ENCODE measurements around the gene PLCD1. TPM values are rescaled to one million over a fixed set of nuclear protein-coding genes. Genes with fewer than 3 reads are reported as not detected.

Gene PLCD1
- total and polyA plus RNA-seq, 2 experiments from 2014 or later: 16.0 to 24.4 TPM

- H3K4me2 ChIP-seq: no peak overlapping the region
- Mint-ChIP-seq H3K27ac (no peak overlapping the region), H3K36me3 (ENCODE audit: low read depth) (peaks cover 8% of the 10 kb centered on the region), H3K9me3 (no peaks in the 10 kb centered on the region), H3K4me3 (no peak overlapping the region), H3K27me3 (ENCODE audit: insufficient read depth, low read depth, poor library complexity) (peaks cover 19% of the 10 kb centered on the region), H3K4me1 (peaks cover 7% of the 10 kb centered on the region)
- peaks cover 9% of the 10 kb centered on the region; the same call in 1 of the 2 replicates for H3K27me3 ChIP-seq (ENCODE audit: insufficient read depth)
- H2AFZ ChIP-seq: no peak overlapping the region
- no peaks in the 10 kb centered on the region for H3F3A ChIP-seq (replicated peaks; ENCODE audit: low read depth)
- H3K9me2 ChIP-seq (ENCODE audit: insufficient read depth): no peaks in the 10 kb centered on the region
- H3K27ac ChIP-seq (ENCODE audit: low read depth): no peak overlapping the region
- H3K79me2 ChIP-seq (replicated peaks; ENCODE audit: insufficient read depth): no peaks in the 10 kb centered on the region; the same call in 1 of the 2 replicates
- ATAC-seq (no peak), DNase-seq (ENCODE audit: low spot score) (no peak)
- peaks cover 3% of the 10 kb centered on the region; the same call in 1 of the 2 replicates for H4K20me1 ChIP-seq (replicated peaks; ENCODE audit: insufficient read depth)
- no peaks in the 10 kb centered on the region for H3K4me1 ChIP-seq (ENCODE audit: insufficient read depth)
- no peaks in the 10 kb centered on the region for H3K36me3 ChIP-seq (ENCODE audit: insufficient read depth)
- H3K4me3 ChIP-seq: no peak overlapping the region
- TF ChIP-seq JUNB (IDR thresholded peaks at IDR 0.05; ENCODE audit: unreplicated experiment) (no peak), CREB1 (CRISPR knock-in tag; IDR thresholded peaks at IDR 0.05; ENCODE audit: low read depth) (no peak), ZNF114 (CRISPR knock-in tag; IDR thresholded peaks at IDR 0.05) (no peak), EZH2phosphoT487 (IDR thresholded peaks at IDR 0.05; ENCODE audit: unreplicated experiment) (no peak), STAT1 (IDR thresholded peaks at IDR 0.05; ENCODE audit: unreplicated experiment) (no peak), POLR2AphosphoS5 (IDR thresholded peaks at IDR 0.05; ENCODE audit: low read depth) (no peak), CTCF (conservative IDR thresholded peaks at IDR 0.05; ENCODE audit: low read depth in 2 of 2) (no peak), ZNF331 (CRISPR knock-in tag; IDR thresholded peaks at IDR 0.05; ENCODE audit: low read depth) (no peak), ETS1 (IDR thresholded peaks at IDR 0.05) (no peak), REST (IDR thresholded peaks at IDR 0.05; ENCODE audit: unreplicated experiment) (no peak)
Observed at GRCh38 chr3:38021196-38021595, 8.2 kb downstream of the PLCD1 start.
